Measurements from ENCODE around the gene NT5DC3.

Gene NT5DC3

DNA sequence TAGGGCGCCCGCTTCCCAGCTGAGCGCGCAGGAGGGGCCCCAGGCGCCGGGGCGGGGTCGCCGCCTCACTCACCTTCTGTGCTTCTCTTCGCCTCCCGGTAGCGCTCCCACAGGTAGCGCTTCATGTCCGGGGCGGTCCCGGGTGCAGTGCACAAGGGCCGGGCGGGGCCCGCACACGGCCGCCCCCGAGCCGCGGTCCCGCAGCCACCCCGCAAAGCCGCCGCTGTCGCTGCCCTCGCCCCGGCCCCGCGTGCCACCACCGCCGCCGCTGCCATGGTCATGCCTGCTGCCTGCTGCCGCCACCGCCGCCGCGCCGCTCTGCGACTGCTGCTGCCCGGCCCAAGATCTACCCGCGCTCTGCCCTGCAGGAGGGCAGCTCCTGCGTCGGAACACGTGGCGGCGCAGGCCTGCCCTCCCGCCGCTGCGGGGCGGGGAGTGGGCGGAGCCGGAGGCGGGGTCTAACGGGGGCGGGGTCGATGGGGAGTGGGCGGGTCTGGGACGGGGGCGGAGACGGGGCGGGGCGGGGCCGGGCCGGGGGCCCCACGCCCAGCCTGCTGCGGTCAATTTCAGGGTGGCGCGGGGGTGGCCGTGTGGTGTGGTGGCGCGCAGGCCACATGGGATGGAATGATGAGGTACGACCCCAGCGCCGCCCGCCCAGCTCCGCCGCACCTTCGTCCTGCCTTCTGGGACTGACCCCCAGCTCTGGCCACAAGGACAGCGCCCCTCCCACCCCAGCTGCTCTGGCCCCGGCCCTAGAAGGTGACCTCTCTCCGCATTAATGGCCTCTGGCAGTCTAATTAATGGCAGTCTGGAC is at the start of gene NT5DC3:
NT5DC3 (minus strand) TSS at position 359 of the 814 bp plus-strand sequence; CDS start at position 281, 78 bp downstream.
- peak; percentile 89 for DNase-seq

DNA sequence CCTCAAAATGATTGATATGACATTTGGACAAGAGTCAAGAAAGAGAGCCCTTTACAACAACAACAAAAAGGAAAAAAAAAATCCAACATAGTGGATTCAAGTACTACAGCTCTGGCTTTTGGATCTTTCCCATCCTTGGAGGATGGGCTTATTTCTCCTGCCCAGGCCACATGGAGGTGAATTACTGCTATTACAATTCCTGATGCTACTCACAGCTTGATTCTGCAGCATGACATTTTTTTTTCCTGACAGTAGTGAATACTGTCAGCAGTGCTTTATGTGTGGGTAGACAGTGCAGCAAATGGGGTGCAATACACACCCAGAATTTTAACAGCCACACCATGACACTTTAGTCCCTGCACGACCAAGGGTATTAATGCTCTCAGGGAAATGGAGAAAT is 46.7 kb upstream of the NT5DC3 start:
- no peak for DNase-seq

DNA sequence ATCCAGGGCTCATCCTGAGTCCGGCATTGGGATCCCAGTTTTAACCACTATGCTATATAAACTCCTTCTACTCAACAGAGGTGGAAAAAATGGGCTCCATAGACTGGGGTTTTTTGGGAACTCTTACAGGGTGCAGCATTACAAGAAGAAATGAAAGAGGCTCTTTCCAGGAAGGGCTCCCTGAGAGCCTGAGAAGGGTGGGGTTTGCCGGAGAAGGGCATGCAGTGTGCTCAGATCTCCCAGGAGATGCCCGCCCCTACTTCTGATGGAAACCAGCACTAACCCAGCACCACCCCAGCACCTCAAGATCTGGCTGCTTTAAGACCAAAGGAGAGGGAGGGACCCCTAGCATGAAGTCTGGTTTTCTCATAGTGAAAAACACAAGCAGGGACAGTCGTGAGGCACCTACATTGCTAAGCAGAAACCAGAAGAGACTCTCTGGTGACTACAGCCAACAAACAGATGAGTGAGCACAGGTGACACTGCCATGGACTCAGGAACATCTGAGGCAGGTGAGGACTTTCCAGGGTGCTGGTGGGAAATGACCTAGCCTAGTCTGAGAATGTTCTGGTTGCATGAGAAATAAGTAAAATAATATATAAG is 45.3 kb upstream of the NT5DC3 start:
- no peak for DNase-seq

DNA sequence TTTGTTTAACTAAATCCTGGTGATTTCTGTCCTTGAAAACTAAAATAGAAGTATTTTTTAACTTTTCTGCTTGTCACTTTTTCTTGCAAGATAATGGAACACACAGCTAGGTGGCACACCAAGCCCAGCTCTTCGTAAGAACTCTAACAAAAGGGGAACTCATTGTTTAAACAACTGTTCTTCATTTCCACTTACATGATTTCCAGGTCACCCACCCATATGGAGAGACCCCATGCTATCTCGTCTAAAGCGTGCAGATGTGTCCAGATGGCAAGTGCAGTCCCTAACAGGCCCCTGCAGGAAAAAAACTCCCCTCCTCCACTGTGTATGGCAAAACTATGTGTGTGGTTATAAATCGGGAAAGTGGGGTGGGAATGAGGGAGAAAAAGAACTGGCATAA is 43.3 kb upstream of the NT5DC3 start:
- DNase-seq: peak; percentile 53

DNA sequence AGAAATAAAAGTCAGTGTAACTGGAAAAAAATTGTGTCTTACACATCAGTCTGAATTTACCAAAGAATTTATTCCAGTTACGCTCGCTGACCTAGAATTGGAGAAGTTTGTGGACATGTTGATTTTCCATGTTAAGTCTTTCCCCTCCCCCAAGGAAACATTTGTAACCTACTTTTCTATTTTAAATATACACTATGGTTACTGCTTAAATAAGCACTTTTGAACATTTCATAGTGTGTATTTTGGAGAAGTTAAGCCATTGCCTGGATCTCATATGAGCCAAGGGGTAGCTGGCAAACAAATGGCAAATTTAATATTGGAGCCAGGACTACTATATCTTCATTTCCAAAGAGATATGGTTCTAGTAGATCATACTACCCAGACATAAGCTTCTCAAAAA is 42.9 kb upstream of the NT5DC3 start:
- DNase-seq: no peak

DNA sequence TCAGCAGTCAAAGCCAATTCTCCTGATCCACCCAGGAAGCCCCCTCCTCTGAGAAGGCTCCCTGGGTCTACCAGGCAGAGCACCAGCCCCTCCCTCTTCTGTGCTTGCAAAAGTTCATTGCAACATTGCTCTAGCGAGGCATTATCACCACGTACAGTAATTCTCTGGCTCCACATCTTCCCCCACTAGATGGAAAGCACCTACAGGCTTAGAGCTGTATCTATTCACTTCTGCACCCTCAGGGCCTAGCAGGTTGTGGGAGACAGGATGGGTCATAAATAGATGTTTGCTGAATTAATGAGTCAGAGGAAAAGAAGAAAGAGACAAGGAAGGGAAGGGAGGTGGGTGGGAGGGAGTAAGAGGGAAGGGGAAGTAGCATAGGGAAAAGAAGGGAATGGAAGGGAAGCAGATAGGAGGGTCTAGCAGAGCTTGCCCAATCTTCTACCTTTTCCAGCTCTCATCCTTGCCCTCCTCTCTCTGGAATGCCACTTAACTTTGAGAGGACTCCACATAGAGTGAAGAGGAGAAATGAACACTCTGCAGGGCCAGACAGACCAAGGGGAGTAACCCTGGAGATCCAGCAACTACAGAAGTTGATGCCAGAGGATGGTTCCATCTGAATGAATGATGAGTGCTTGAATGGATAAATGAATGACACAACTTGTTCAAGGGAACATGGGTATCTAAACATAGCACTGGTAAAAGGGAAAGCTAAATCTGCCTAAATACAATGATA is 42.0 kb upstream of the NT5DC3 start:
- no peak for DNase-seq

DNA sequence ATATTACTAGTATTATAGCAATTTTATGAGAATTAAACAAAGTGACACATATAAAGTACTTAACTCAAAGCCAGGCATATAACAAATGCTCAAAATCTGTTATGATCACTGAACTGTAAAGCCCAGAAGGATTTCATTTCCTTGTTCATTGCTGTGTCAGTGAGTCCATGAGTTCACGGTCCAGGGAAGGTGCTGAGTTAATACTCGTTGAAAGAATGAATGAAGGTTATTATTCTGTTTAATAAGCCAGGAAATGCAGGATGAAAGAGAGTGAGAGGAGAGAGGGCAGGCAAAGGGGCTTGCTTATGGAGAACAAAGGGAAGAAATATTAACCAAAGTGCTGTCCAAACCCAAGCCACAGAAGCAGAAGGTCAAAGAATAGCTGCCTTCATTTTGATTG is 40.2 kb upstream of the NT5DC3 start:
- no peak for DNase-seq

DNA sequence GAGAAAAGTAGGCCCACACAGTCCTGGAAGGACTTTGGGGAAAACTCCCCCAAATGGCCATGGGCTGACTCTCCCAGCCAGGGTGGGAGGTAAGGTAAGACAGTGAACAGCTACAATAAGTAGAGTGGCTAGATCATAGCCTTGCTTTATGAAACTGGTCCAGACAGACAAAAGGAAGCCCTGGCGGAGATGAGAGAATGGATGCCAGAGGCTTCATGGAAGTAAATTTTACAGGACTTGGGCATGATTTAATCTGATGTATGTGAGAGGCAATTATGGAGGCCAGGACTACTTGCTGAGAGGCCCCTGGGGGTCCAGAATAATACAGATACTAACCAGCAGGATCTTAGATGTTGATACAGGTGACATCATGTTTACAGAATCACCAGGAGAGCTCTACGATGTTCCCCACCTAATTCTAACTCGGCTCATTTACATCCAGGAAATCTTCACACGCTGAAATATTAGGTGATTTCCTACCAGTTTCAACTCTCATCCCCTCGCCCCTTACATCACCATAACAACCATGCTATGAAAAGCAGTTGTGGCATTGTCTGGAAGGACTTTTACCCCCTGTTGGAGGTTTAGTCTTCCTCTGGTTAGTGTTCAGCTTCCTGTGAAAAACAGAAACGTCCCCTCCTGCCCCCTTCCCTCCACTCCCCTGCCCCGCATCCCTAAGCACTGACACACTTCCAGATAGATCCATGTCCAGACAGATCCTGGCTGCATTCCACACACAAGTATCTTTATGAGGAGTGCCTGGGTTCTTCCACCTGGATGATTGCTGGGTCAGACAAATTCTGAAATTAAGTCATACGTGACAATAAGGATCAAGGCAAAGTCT is 39.5 kb upstream of the NT5DC3 start:
- DNase-seq: no peak

DNA sequence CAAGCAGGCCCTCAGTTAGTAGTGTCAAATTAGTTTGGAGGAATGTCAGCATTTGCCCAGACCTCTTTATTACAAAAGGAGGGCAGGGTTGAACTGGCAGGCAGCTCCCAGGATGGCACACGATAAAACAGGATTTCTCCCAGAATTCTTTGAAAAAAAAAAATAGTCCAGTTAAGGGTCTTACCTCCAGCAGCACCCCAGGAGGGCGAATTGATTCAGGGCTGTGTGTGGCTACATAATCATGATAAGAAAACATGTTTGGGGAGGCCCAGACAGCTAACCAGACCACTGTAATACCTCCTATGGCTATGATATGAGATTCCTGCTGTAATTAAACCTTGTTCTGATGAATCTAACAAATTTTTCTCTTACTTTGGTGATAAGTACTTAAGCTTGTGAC is 38.8 kb upstream of the NT5DC3 start:
- no peak for DNase-seq

DNA sequence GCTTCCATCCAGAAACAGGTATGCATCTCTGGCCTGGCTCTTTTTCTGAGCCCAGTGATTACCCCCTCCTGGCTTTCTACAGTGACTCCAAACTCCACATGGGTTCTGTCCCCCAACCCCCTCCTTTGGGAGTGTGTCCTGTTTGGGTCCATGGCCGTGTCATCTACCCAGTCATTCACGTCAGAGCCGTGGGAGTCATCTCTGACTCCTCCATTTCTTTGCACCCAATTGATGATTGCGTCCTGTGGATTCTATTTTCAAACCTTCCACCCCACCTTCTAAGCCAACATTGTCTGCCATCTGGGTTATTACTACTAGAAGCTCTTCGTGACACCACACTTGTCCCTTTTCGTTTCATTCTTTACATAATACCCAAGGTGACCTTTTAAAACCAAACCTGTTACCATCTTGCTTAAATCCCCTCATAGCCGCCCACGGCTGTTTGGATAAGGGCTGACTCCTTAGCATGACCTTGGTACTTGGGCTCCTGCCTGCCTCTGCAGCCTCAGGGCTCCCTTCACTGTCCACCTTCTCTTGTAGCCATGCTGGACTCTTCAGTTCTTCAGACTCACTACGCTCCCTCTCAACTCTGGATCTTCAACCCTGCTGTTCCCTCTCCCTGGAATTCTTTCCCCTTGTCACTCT is 38.1 kb upstream of the NT5DC3 start:
- DNase-seq: no peak

DNA sequence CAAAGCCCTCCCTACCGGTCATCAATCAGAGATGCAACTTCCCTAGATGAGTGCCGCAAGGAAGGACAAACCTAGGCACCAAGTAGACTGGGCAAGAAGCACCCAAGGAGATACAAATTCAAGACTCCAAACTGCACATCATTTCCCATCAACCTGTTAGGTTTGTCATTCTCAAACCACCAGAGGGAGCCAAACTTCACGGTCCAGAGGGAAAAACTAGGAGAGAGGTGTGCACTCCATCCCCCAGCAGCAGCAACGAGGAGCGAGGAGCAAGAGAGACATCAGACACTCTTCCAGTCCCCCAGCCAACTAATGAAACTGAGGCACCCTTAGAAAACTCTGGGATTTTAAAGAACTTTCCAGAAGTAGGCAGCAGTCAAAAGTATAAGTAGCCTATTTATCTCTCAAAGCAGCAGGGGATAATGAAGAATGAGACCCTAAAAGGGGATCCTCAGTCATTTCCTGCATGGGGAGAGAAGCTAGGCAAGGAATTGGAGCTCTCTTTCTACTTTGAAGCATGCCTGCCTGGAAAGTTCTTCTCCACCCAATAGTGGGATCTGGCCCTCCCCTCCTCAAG is 37.0 kb upstream of the NT5DC3 start:
- DNase-seq: peak; percentile 55

DNA sequence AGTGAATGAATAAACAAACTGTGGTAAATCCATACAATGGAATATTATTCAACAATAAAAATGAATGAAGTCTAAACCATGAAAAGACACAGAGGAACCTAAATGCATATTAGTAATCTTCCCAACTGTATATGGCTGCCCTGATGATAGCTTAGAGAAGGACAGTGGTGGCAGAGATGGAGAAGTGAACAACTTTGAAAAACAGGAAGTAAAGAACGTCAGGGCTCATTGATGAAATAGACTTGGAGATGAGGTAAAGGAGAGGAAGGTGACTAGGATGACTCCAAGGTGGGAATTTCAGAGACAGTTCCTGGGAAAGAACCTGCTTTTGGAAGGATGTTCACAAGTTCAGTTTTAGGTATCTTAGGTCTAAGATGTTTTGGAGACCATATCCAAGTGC is 36.3 kb upstream of the NT5DC3 start:
- DNase-seq: no peak

DNA sequence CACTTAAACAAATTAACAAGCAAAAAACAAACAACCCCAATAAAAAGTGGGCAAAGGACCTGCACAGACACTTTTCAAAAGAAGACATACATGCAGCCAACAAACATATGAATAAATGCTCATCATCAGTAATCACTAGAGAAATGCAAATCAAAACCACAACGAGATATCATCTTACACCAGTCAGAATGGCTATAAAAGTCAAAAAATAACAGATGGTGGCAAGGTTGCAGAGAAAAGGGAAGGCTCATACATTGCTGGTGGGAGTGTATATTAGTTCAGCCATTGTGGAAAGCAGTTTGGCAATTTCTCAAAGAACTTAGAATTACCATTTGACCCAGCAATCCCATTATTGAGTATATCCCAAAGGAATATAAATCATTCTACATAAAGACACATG is 34.6 kb upstream of the NT5DC3 start:
- no peak for DNase-seq

DNA sequence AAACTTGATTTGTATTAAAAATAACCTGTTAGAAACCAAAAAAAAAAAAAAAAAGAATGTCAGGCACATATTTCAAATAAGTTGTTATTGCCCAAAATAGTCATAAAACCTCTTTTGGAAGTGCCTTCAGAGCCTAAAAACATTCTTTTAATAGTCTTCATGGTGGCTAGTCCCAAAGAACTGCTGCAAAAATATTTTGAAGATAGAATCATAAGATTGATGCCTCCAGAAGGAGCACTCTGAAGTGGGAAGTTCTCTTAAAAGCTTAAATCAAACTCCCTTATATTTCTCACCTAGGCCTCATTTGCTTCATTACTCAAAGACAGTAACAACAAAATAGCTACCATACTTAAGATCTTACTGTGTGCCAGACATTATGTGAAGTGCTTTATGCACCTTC is 27.2 kb upstream of the NT5DC3 start:
- no peak for DNase-seq

DNA sequence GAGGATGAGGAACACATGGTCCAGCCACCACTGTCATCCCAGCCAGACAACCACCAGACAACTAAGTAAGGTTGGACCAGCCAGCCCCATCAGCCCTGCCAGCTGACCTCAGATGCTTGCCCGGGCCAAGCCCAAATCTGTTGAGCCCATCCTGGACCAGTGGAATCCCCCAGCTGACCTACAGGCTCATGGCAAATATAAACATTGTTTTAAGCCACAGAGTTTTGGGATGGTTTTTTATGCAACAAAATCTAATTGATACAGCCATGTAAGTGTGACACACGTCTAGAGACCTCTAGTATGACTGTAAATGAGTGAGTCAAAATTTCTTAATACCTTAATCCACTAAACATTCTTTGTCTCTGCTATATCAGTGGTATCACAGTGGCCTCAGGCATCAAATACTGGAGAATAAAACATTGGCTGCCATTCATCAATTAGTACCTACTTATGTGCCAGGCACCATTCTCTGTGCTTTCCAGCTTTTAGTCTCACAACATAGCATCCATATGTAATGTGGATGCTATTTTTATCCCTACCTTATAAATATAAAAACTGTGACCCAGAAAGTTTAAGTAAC is 24.2 kb upstream of the NT5DC3 start:
- no peak for DNase-seq

DNA sequence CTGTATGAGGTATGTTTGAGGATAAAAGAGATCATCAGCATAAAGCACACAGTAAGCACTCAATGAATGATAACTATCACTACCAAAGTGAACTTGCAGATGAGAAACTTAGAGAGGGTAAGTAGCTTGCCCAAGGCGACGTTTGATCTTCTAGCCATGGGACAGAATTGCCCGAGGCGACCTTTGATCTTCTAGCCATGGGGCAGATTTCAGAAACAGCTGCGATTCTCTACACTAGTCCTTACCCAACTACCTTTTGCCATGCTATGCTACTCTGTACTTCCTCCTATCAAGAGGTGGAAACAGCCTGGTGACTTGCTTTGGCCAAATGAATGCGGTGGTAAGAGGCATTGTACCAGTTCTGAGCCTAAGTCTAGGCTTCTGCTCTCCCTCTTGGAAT is 23.7 kb upstream of the NT5DC3 start:
- no peak for DNase-seq

DNA sequence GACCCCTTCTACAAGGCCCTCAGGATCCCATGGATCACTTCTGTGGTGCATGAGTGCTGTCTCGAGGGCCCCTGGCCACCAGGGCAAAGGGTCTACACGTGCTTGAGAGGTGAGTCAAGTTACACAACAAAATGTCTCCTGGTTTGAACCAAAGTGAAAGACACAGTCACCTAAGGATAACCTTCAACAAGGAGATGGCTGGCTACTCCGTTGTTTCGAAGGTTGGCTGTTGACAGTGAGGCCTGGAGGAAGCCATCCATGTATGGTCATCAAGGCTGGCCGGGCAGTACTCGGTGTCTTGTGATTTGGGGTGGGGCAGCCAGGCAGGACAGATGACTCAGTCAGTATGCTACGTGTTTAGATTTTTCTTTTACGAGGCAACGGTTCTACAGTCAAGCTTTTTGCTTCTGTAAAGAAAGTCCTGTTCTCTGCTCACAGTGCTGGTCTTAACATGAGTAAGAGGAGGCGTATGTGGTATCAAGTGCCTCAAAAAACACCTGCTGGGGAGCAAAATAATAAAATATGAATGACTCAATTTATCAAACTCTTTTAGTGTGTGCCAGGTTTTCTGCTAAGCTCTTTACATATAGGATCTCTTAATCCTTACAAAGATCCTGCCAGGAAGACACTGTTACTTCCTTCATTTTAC is 18.0 kb upstream of the NT5DC3 start:
- no peak for DNase-seq

DNA sequence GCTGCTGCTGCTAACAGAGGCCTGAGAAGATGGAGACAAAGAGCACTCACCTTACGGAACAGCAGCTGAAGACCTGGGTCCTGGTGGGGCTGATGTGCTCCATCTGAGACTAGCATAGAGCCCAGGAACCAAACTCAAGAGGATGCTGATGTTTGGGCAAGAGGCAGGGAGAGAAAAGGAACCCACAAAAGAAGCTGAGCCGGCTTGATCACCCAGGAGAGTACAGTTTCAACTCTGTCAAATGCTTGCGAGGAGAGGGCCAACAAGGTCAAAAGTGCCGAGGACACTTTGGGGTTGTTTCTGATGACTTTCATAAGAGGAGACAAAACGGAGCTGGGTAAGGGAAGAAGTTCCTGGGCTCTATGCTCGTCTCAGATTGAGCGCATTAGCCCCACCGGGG is 17.3 kb upstream of the NT5DC3 start:
- DNase-seq: no peak

DNA sequence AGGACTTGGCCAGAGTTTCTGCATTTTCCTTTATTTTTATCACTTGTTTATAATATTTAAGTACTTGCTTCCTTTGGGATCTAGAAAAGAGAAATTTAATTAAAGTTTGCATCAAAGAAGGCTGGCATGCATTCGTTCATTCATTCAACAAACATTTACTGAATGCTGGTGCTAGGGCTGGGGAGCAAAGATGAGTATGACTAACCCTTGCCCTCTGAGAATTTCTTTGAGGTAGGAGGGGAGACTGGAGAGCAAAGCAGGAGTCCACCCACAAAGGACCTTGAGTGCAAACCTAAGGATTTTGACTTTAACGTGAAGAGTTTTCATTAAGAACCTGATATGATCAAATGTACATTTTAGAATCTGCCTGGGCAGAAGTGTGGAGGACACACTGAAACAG is 16.1 kb upstream of the NT5DC3 start:
- DNase-seq: no peak

DNA sequence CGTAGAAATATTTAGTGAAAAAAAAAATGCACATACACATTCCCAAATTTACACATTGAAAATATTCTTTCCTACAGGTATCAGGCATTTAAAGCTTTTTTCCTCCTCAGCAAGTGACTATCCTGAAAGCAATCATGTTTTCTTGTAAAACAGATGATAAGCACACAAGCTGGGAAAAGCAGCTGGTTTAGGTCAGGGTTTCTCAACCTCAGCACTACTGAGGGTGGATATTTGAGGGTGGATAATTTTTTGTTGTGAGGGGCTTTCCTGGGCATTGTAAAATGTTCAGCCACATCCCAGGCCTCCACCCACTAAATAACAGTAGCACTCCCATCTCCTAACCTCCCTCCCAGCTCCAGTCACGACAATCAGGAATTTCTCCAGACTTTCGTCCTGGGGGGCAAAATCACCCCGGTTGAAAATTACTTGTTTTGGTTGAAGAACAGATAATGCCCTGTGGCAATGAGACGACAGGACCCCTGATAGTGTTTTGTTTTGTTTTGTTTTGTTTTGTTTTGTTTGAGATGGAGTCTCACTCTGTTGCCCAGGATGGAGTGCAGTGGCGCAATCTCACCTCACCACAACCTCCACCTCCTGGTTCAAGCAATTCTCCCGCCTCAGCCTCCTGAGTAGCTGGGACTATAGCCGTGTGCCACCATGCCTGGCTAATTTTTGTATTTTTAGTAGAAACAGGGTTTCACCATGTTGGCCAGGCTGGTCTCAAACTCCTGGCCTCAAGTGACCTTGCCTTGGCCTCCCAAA is 15.0 kb upstream of the NT5DC3 start:
- no peak for DNase-seq

Measured in femur (tissue), 1 donor.